WTC11 (cell line): Measurements from ENCODE around the gene SEC16A. TPM values are rescaled to one million over a fixed set of nuclear protein-coding genes. Genes with fewer than 3 reads are reported as not detected.

ENCODE experiments used
- ATAC-seq: fragments of 200-7000 bp; cut with Tn5 transposase; 2 replicates; pipeline ENCODE4 v1.10.0; 2021; ENCODE audit warnings: mild to moderate bottlenecking, moderate library complexity
- CTCF ChIA-PET: fragments of 300-600 bp; sonication (Branson Sonifier 250); formaldehyde crosslinking; loops from one replicate; lab custom pipeline; 2021; ENCODE audit warnings: antibody characterized with exemption; lab: Charles Lee
- POLR2A ChIA-PET: fragments of 350-600 bp; sonication (Branson Sonifier 250); formaldehyde crosslinking; loops from one replicate; lab custom pipeline; 2021; ENCODE audit warnings: antibody characterized with exemption; lab: Charles Lee
- DNase-seq: peaks from one replicate; pipeline ENCODE4 v3.0.0; 2021; ENCODE audit warnings: low spot score
- H3K27ac Mint-ChIP-seq: 2 replicates; pipeline ENCODE4 v1.8.0; 2021; ENCODE audit warnings: mixed read lengths
- H3K27me3 Mint-ChIP-seq: 2 replicates; pipeline ENCODE4 v1.8.0; 2021; ENCODE audit warnings: low read depth, mild to moderate bottlenecking, moderate library complexity, mixed read lengths
- H3K36me3 Mint-ChIP-seq: 2 replicates; pipeline ENCODE4 v1.8.0; 2021; ENCODE audit warnings: mixed read lengths
- H3K4me1 Mint-ChIP-seq: 2 replicates; pipeline ENCODE4 v1.8.0; 2022; ENCODE audit warnings: mixed read lengths
- H3K4me3 Mint-ChIP-seq: 2 replicates; pipeline ENCODE4 v1.8.0; 2021; ENCODE audit warnings: mild to moderate bottlenecking, moderate library complexity, mixed read lengths
- H3K9me3 Mint-ChIP-seq: 2 replicates; pipeline ENCODE4 v1.8.0; 2021; ENCODE audit warnings: mixed read lengths
- ATF6 ChIP-seq: sonication (generic); formaldehyde crosslinking; IDR thresholded peaks from 2 replicates; pipeline ENCODE4 v1.8.1; 2023; ENCODE audit warnings: mild to moderate bottlenecking, missing genetic modification reagents
- CDX4 ChIP-seq: fragments of 250-450 bp; sonication (Bioruptor Pico); IDR thresholded peaks from 2 replicates; pipeline ENCODE4 v1.9.0; 2021; ENCODE audit warnings: moderate library complexity, mild to moderate bottlenecking, inconsistent platforms, borderline replicate concordance
- CREM ChIP-seq: sonication (generic); formaldehyde crosslinking; IDR thresholded peaks from 2 replicates; pipeline ENCODE4 v1.8.1; 2022; ENCODE audit warnings: mild to moderate bottlenecking, missing genetic modification reagents, moderate library complexity
- E2F1 ChIP-seq: sonication (generic); formaldehyde crosslinking; IDR thresholded peaks from 2 replicates; pipeline ENCODE4 v1.8.0; 2022; ENCODE audit warnings: mild to moderate bottlenecking, missing genetic modification reagents
- E2F4 ChIP-seq: sonication (generic); formaldehyde crosslinking; IDR thresholded peaks from 2 replicates; pipeline ENCODE4 v1.8.1; 2022; ENCODE audit warnings: low read depth, mild to moderate bottlenecking, moderate library complexity, missing genetic modification reagents, borderline replicate concordance
- FOXP1 ChIP-seq: sonication (generic); formaldehyde crosslinking; IDR thresholded peaks from 2 replicates; pipeline ENCODE4 v1.8.0; 2022; ENCODE audit warnings: missing genetic modification reagents, mild to moderate bottlenecking, moderate library complexity, borderline replicate concordance
- GABPB1 ChIP-seq: sonication (generic); formaldehyde crosslinking; IDR thresholded peaks from 2 replicates; pipeline ENCODE4 v1.8.1; 2023; ENCODE audit warnings: mild to moderate bottlenecking, missing genetic modification reagents
- MLX ChIP-seq: sonication (generic); formaldehyde crosslinking; IDR thresholded peaks from 2 replicates; pipeline ENCODE4 v1.8.1; 2023; ENCODE audit warnings: mild to moderate bottlenecking, missing genetic modification reagents, moderate library complexity
- NFYB ChIP-seq: sonication (generic); formaldehyde crosslinking; conservative IDR thresholded peaks from 2 replicates; pipeline ENCODE4 v1.8.0; 2022; ENCODE audit warnings: low read depth, missing genetic modification reagents
- PREB ChIP-seq: sonication (generic); formaldehyde crosslinking; IDR thresholded peaks from 2 replicates; pipeline ENCODE4 v1.8.1; 2022; ENCODE audit warnings: mild to moderate bottlenecking, missing genetic modification reagents, moderate library complexity, borderline replicate concordance
- PRRX2 ChIP-seq: fragments of 250-450 bp; sonication (Bioruptor Pico); IDR thresholded peaks from 2 replicates; pipeline ENCODE4 v1.8.0; 2021; ENCODE audit warnings: mild to moderate bottlenecking
- STAT6 ChIP-seq: sonication (generic); formaldehyde crosslinking; conservative IDR thresholded peaks from 2 replicates; pipeline ENCODE4 v1.8.1; 2023; ENCODE audit warnings: mild to moderate bottlenecking, low read depth, missing genetic modification reagents, moderate library complexity
- TCF7 ChIP-seq: sonication (generic); formaldehyde crosslinking; IDR thresholded peaks from 2 replicates; pipeline ENCODE4 v1.8.0; 2022; ENCODE audit warnings: mild to moderate bottlenecking, low read depth, missing genetic modification reagents, moderate library complexity
- TP53 ChIP-seq: sonication (generic); formaldehyde crosslinking; IDR thresholded peaks from 2 replicates; pipeline ENCODE4 v1.8.1; 2023; ENCODE audit warnings: mild to moderate bottlenecking, missing genetic modification reagents
- USF1 ChIP-seq: sonication (generic); formaldehyde crosslinking; IDR thresholded peaks from 2 replicates; pipeline ENCODE4 v1.8.0; 2022; ENCODE audit warnings: mild to moderate bottlenecking, missing genetic modification reagents
- ZNF219 ChIP-seq: sonication (generic); formaldehyde crosslinking; IDR thresholded peaks from 2 replicates; pipeline ENCODE4 v1.8.0; 2023; ENCODE audit warnings: missing genetic modification reagents, mild to moderate bottlenecking, borderline replicate concordance
- ZNF232 ChIP-seq: sonication (generic); formaldehyde crosslinking; IDR thresholded peaks from 2 replicates; pipeline ENCODE4 v1.8.0; 2022; ENCODE audit warnings: mild to moderate bottlenecking, missing genetic modification reagents
- ZNF532 ChIP-seq: fragments of 250-450 bp; sonication (Bioruptor Pico); IDR thresholded peaks from 2 replicates; pipeline ENCODE4 v1.9.0; 2021; ENCODE audit warnings: mild to moderate bottlenecking, borderline replicate concordance
- total RNA-seq: library from RNA; stranded (reverse); gene quantifications from 3 replicates; pipeline ENCODE4 v1.2.3, GENCODE V29; 2021

The SEC16A gene
- total RNA-seq, 1 experiment from 2014 or later, result 70.9 TPM

GRCh38 chr9:136507992-136508375 is 25.1 kb upstream of the SEC16A start (continued):
- no peak for TF ChIP-seq ATF6 (CRISPR knock-in tag)

GRCh38 chr9:136507221-136507991 is 24.6 kb upstream of the SEC16A start:
- POLR2A ChIA-PET, result no interaction called here
- no peak overlapping the region for H3K4me3 Mint-ChIP-seq
- H3K9me3 Mint-ChIP-seq, result no peaks in the 10 kb centered on the region
- H3K4me1 Mint-ChIP-seq, result no peaks in the 10 kb centered on the region
- TF ChIP-seq CREM (CRISPR knock-in tag) (no peak), E2F1 (no peak), FOXP1 (CRISPR knock-in tag) (no peak), E2F4 (CRISPR knock-in tag) (no peak), CDX4 (no peak), ZNF232 (CRISPR knock-in tag) (no peak), TP53 (CRISPR knock-in tag) (no peak), MLX (CRISPR knock-in tag) (no peak), USF1 (CRISPR knock-in tag) (no peak), NFYB (CRISPR knock-in tag) (no peak), ZNF532 (CRISPR knock-in tag) (no peak), GABPB1 (no peak), PRRX2 (CRISPR knock-in tag) (no peak), PREB (no peak), TCF7 (CRISPR knock-in tag) (no peak), ZNF219 (CRISPR knock-in tag) (no peak), STAT6 (CRISPR knock-in tag) (no peak)
- TF ChIP-seq, all 79 proteins: peak for 0
- CTCF ChIA-PET, result interaction anchor here (1.6 kb wide), 1 partner anchor 120 kb away, joined by 3 read pairs; no protein-coding TSS in a partner anchor
- DNase-seq (no peak), ATAC-seq (no peak)
- Mint-ChIP-seq H3K27me3 (no peaks in the 10 kb centered on the region), H3K27ac (no peak overlapping the region), H3K36me3 (peaks cover 30% of the 10 kb centered on the region)
